Measurements from ENCODE around the gene TBL1X.
"Not testable (repeated sequence)": the region's sequence is repeated elsewhere in the genome, so short reads cannot be mapped to it uniquely, and the experiment has no call there.

Gene TBL1X

DNA sequence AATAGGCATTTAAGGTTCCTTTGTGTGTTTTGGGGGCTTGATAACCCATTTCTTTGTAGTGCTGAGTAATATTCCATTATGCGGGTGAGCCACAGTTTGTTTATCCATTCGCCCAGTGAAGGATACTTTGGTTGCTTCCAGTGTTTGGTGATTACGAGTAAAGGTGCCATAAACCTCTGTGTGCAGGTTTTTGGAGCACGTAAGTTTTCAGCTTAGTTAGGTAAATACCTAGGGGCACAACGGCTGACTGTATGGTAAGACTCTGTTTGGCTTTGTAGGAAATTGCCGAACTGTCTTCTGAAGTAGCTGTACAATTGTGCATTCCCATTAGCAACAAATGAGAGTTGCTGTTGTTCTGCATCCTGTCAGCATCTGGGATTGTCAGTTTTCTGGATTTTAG, 3.8 kb upstream of the TBL1X start:
- DNase-seq = no peak

DNA sequence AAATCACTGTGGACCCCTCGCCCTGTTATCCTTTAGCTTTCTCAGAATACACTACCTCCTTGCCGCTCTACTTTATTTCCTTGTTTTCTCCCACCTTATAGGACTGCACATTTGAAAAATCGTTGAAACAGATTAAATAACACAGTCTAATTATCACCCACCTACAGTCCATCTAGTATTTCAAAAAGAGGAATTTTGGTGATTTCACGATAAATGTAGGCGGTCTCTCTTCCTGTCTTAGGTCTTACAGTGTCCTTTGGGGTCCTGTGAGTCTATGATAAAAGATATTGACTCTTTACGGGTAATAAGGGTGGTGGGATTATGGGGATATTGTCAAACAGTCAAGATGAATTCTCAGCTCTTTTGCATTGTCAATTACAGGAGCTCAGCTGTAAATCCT, 2.4 kb upstream of the TBL1X start:
- DNase-seq = no peak

- no peak for DNase-seq
Observed at GRCh38 chrX:9465380-9466123, 694 bp downstream of the TBL1X start.

- no peak for DNase-seq
Observed at GRCh38 chrX:9466124-9466495, 1.3 kb downstream of the TBL1X start.

GRCh38 chrX:9466736-9467135, 1.9 kb downstream of the TBL1X start:
- DNase-seq = no peak

- no peak for DNase-seq
Observed at GRCh38 chrX:9467146-9467545, 2.3 kb downstream of the TBL1X start.

DNA sequence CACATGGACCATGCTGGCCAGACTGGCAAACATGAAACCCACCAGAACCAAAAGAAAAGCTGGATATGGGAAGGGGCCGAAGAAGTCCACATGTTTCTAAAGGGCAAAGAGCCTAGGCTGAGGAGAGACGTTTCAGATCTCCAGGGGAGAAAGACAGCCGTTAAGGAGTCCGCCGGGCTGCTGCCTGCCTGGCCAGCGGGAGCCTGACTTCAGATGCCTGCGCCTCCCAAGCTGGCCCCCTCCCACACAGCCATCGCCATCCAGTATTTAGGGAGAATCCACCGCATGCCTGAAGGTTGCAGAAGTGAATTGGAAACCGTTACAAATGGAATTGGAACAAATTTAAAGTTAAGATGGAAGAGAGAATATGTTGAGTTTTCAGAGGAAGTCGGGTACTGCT, 2.9 kb downstream of the TBL1X start:
- no peak for DNase-seq

DNA sequence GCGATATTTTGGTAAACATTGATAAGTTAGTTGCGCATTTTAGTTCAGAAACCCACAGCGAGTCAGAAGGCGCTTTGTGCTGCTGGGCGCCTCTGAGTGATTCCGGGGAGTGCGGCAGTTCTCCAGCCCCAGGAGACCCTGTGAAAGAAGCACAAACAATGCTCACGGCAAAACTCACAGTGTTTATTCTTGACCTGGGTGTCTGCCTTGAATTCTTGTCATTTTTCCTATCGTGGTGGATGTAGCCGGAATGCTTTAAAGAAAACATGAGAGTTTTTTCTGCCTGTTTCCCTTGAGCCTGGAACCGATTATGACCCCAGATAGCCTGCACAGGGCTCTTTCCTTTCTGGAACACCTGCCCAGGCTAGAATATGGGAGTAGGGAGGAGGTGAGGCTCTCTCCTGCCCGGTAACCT, 6.7 kb downstream of the TBL1X start:
- DNase-seq = no peak

GRCh38 chrX:9473708-9474107, 8.8 kb downstream of the TBL1X start:
- no peak for DNase-seq

- DNase-seq = not testable (repeated sequence)
Observed at GRCh38 chrX:9475417-9475816, 10.6 kb downstream of the TBL1X start.

DNA sequence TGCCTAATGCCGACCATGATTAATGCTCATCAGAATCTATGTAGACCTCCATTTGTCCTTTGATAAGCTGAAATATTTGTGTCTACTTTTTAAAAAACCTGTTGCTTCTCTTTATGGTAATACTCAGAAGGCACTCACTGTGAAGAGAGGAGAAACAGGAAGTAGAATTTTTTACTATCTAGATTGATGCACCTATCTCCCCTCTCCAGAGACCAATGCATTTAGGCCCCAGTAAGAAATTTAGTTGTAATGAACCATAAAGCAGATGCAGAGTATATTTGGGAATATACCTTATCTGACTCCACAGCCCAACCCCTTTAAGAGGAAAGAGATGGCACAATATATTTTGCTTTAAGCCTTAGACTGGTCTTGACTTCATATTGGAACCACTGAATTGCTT, 11.1 kb downstream of the TBL1X start:
- no peak for DNase-seq

DNA sequence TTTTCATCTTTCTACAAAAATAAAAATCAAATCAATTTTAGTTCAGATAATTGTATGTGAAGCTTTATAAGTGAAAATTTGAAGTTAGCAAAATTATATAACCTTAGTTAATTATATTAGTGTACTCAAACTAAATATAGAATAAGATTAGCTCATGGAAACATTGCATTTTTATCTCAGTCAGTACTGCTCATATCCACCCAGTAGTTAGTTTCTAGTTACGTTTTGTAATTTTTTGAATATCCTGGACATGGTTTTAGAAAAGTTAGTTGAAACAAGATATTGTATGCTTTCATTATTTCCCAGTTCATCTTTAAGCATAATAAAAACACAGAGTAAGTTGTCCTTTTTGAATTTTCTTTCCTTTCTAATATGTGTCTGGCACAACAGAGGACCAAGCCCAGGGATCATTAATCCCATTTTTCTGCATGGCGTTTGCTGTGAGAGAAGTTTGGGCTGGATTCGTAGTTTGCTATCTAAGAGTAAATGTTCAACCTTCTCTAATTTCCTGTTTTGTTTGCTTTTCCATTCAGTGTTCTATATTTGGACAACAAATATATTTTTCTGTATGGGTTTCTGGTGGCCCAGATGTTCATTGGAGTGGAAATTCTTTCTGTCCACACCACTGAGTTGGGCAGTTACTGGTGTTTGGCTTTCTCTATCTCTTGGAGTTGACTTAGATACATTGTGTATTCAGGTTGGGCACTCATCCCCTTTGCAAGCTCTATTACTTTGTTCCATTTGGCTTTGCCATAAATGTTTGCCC, 12.1 kb downstream of the TBL1X start:
- no peak for DNase-seq

- DNase-seq = no peak
Observed at GRCh38 chrX:9482408-9482807, 17.6 kb downstream of the TBL1X start.

DNA sequence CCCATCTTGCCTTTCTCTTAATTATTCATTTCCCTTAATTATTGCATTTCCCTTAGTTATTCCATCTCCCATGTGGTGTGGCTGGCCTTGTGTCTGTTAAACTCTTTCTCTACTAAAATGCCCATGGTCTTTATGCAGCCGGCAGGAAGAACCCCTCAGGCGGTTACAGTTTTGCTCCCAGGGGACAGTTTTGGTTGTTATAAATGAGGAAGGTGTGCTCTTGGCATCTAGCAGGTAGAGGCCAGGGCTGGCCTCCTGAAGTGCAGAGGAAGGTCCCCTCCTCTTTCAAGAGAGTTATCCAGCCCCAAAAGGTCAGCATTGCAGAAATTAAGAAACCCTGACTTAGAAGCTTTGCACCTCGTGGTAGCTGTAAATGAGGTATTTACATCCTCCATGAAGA, 18.0 kb downstream of the TBL1X start:
- DNase-seq = no peak

DNA sequence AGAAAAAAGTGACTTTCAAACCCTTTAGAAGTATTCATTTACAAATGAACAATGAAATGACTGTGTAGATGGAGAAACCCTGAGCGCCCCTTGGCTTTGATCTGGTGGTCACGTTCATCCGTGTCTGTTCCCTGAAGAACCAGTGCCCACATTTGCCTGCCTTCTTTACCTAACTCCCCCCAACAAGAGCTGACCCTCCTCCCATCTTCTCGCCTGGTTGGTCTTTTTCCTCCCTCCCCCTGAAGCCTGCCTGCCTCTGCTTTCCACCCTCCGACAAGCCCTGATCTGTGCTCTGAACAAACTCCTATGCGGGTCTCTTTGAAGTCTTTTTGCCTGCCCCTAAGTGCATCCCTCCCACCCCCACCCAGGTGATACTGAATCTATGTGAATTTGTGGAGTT, 18.5 kb downstream of the TBL1X start:
- no peak for DNase-seq

DNA sequence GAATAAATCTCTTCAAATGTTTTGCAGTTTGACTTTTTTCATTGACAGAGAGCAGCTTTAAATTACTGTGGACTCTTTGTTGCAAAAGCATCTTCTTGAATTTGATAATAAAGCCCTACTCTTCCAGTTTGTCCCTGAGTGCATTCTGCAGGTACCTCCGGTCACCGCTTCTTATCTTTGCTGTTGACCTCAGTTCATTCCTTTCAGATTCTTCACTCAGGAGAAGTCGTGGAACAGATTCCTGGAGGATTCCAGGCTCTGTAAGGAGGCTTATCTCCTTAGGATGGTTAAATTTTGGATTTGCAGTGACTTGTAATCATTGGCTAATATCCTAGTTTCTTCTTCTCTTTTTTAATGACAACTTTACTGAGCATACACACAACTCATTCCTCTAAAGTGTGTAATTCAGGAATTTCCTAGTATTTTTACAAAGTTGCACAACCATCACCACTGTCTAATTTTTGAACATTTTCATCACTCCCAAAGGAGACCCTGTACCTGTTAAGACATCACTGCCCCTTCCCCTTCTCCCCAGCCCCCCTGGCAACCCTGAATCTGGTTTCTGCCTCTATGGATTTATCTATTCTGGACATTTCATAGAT, 22.0 kb downstream of the TBL1X start:
- DNase-seq = no peak

- DNase-seq = no peak
Observed at GRCh38 chrX:9488586-9488985, 23.7 kb downstream of the TBL1X start.

DNA sequence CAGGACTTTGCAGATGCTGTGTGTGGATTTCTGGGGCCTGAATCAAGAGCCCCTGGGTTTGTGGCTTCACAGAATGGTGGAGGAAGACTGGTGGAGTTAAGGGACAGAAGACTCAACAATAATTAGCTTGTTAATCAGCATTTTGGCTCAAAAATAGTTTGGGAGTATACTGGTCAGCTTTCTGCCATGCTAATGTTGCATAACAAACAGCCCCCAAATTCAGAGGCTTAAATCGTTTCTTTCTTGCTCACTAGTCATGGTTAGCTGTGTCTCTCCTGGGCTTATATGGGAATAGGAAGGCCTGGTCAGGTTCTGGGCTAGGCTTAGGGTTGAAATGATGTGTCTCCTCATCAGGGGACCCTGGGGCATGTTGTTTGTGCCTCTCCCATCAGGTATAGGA, 24.4 kb downstream of the TBL1X start:
- DNase-seq = no peak

DNA sequence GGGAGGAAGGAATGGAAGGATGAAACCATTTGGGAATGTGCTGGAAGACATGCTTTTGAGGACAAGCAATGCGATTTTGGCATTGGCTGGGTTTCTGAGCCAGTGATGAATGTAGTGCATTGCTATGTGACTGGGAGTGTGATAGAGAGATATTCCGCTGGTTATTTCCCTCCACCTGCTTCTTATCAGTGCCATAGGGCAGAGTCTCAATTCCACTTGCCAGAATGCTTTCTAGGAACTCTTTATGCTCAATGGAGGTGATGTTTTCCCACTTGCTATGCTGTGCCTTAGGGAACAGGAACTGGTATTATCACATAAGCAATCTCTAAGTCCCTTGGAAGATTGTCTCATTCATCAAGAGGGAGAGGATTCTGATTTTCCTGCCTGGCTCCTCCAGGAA, 28.0 kb downstream of the TBL1X start:
- peak; percentile 63 for DNase-seq

DNA sequence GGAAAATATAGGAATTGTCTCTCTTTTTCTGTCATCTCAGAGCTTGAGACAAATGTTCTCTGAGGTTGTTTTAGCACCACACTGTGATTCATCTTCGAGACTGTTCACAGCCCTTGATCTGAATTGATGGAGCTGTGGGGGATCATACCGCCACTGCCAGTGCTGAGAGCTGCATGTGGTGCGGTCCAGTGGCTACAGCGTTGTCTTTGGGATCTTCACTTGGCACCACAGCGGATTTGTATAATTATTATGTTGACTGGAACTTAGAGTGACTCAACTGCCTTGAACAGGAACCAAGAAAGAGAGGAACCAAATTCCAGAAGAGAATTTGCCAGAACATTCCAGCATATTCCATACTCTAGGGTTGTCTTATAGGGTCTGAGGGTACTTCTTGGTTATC, 29.1 kb downstream of the TBL1X start:
- no peak for DNase-seq

DNA sequence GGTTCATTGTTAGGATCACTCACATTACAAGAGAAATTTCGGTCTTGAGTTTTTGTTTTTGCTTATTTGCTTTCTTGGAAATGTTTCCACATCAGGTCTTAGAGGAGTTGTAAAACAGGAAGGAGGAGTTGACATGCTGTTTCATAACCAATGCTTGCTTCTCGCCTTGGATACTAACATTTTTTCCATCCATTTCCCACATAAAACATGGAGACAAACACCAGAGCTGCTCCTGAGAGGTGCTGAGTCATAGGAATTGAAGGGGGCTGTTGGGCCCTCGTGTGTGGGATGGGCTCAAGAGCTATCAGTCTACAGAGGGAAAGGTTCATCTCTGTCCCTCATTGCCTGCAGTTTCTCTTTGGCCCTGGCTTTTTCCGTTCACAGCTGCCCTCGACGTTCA, 29.9 kb downstream of the TBL1X start:
- peak; percentile 3 for DNase-seq

- no peak for DNase-seq
Observed at GRCh38 chrX:9495496-9495895, 30.6 kb downstream of the TBL1X start.

DNA sequence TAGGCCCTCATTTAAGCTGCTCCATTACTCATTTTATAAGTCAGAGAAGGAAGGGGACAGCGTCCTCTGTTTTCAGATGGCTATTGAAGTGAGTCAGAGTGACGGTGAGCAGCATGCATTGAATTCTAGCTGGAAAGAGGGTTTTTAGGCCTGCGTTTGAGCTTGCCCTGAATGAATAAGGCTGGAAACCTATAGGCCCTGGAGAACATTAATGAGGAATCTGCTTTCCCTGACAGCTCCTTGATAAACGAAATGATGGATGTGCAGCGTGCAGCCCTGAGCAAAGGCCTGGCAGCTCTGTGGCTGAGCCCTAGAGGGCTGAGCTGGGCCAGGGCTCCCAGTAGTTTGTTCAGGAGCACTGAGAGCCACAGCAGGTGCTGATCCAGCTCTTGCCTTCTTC, 33.4 kb downstream of the TBL1X start:
- peak; percentile 56 for DNase-seq

DNA sequence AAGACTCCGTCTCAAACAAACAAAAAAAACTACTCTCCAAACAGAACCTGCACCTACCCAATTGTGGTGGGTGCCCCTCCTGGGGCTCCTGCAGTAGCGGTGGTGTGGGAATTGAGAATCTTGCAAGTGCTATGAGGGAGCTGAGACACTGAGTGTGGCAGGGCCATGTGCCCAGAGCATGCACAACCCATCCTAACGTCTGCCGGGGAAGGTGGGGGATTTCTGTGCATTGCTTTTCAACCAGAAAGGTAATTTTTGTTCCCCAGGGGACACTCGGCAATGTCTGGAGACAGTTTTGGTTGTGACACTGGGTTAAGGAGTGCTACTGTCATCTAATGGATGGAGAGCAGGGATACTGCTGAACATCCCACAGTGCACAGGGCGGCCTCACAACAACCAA, 35.7 kb downstream of the TBL1X start:
- DNase-seq = no peak
